HG02610 (cell line): ENCODE data around the gene MAD2L2.

Experiments used
- ATAC-seq: cut with Tn5 transposase; IDR thresholded peaks from one replicate; pipeline ENCODE4 v1.9.1; 2021; ENCODE audit warnings: mild to moderate bottlenecking, moderate library complexity; ENCODE audit not compliant: unreplicated experiment

Gene MAD2L2

GRCh38 chr1:11684070-11684469 is 3.1 kb upstream of the MAD2L2 start:
- ATAC-seq = no peak

- ATAC-seq = no peak
Measured at GRCh38 chr1:11682799-11683198, 1.9 kb upstream of the MAD2L2 start.

DNA sequence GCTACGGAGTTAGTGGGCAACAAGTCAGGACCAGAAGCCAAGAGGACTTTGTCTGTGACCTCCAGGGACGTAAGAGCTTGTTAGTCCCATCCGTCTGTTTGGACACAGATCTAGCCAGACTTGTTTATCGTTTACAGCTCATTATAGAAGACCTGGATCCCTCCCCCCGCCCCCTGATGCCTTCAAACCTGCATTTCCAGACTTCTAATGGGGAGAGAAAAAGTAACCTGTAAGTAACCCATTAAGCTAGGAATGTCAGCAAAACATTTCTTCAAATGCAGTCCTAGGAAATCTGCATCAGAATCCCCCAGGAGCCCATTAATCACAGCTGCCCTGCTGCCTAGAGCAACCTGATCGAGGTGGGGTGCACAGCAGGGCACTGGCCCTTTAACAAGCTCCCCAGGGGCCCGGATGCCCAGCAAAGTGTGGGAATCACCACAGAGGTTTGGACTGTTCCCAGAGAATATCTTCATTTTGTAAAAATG is 1.4 kb upstream of the MAD2L2 start:
- no peak for ATAC-seq

DNA sequence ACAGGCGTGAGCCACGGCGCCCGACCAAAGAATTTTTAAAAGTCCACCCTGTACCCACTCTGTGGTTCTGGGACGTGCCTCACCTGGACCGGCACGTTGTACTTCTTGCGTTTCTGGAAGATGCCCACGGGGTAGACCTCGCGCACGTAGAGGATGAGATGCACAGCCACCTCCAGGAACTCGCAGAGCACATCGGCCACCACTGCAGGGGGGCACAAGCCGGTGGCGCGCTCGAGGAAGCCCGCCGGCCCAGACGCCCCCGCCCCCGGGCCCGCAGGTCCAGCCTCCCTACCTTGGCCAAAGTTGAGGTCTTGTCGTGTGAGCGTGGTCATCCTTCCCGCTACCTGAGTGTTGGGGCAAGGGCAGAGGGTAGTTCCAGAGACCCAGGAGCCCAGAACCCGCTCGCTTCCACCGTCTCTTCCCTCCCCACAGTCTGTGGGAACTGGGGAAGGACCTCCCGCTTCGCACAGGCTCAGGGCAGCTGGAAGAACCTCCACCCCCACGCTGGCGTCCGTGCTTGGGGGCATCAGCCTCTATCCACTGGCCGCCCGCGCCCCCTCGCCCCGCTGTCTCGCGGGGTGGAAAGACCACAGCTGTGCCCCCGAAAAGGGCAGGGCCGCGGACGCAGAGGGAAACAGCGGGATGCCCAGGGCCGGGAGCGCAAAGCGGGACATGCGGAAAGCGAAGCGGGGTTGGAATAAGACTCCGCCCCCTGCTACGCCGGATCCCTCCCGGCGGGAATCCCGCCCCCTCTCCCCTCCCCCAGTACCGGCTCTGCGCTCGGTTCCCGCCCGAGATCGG is 478 bp downstream of the MAD2L2 start:
- peak; percentile 17 for ATAC-seq

- ATAC-seq = no peak
Measured at GRCh38 chr1:11678442-11678841, 2.5 kb downstream of the MAD2L2 start.

GRCh38 chr1:11676386-11677103 is 4.4 kb downstream of the MAD2L2 start:
- no peak for ATAC-seq

- no peak for ATAC-seq
Measured at GRCh38 chr1:11675325-11675724, 5.6 kb downstream of the MAD2L2 start.

DNA sequence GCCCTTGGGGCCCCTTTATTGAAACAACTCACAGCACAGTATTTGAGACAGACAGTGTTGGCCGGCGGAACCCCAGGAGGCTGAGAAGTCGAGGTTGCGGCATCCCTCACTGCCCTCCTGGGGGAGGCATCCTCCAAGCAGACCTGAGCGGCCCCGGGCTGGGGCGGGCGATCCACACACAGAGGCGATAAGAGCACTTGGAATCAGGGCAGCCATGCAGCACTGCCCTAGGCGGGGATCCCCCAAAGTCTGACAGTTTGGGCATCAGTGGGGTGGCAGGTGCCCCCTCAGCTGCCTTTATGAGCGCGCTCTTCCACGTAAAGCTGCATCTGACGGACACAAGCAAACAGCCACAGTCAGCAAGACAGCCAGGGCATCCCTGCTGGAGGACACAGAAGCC is 6.5 kb downstream of the MAD2L2 start:
- ATAC-seq = no peak

DNA sequence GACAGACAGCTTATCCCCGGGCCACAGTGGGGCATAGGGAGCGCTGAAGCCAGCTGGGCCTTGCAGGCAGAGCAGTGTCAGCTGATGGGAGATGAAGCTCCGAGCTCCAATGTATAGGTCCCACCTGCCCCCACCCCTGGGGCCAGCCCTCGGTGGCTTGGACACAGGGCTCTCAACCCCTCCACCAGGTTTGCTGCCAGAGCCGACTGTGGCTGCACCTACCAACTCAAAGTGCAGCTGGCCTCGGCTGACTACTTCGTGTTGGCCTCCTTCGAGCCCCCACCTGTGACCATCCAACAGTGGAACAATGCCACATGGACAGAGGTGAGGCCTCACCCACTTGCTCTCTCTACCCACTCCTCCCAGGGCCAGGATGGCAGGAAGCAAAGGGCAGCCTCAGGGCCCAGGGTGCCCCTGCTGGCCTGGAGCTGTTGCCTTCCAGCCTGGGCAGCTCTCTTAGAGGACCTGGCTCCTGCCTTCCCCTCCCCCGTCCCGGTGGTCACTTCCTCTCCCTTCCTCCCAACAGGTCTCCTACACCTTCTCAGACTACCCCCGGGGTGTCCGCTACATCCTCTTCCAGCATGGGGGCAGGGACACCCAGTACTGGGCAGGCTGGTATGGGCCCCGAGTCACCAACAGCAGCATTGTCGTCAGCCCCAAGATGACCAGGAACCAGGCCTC is 7.7 kb downstream of the MAD2L2 start:
- ATAC-seq = no peak

- no peak for ATAC-seq
Measured at GRCh38 chr1:11671544-11672286, 9.2 kb downstream of the MAD2L2 start.

- ATAC-seq = no peak
Measured at GRCh38 chr1:11671205-11671543, 9.8 kb downstream of the MAD2L2 start.

DNA sequence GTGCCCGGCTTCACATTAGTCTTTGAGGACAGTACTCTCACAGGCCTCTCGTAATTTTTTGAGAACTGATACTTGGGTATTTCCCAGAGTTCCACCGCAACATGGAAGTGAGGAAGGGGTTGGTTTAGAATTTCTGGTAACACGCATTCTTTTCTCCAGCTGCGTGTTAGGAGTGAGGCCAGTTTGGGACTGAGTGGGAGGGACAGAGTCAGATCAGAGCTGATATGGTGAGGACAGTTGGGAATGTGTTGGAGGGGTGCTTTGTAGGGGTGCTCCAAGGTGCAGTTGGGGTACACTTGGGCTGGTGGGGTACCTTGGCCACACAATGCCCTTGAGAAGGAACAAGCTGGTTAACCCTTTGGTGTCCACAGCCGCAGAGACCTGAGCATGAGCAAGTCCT is 10.2 kb downstream of the MAD2L2 start:
- no peak for ATAC-seq

DNA sequence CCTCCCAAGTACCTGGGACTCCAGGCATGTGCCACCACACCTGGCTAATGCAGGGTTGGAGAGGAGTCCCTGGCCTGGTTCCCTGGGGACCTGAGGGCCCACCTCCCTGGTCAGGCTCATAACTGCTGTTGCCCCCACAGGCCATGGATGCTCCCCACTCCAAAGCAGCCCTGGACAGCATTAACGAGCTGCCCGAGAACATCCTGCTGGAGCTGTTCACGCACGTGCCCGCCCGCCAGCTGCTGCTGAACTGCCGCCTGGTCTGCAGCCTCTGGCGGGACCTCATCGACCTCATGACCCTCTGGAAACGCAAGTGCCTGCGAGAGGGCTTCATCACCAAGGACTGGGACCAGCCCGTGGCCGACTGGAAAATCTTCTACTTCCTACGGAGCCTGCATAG is 12.4 kb downstream of the MAD2L2 start:
- ATAC-seq = no peak

- ATAC-seq = peak; percentile 39
Measured at GRCh38 chr1:11664336-11665065, 16.4 kb downstream of the MAD2L2 start.

- no peak for ATAC-seq
Measured at GRCh38 chr1:11661103-11661502, 19.8 kb downstream of the MAD2L2 start.

- no peak for ATAC-seq
Measured at GRCh38 chr1:11659748-11660147, 21.2 kb downstream of the MAD2L2 start.

DNA sequence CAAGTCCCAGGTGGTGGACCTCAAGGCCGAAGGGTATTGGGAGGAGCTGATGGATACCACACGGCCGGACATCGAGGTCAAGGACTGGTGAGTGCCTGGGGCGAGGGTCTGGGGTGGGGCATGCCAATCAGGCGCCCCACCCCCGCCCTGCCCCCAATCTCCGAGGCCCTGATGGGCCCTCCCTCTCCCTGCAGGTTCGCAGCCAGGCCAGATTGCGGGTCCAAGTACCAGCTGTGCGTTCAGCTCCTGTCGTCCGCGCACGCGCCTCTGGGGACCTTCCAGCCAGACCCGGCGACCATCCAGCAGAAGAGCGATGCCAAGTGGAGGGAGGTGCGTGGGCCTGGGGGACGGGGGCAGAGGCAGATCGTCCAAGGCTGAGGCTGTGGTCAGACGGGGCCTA is 22.4 kb downstream of the MAD2L2 start:
- no peak for ATAC-seq

DNA sequence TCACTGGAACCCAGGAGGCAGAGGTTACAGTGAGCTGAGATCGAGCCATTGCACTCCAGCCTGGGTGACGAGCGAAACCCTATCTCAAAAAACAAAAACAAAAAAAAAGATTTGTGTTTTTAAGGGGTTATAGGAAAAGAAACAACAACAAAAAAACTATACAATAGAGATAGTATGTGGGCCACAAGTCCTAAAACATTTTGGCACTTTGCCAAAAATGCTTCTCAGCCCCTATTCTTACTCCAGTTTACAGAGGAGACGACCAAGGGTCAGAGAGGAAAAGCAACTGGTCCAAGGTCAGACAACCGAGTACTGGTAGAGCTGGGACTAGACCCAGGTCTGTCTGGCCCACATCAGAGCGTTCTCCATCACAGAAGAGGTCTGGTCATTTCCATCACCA is 23.3 kb downstream of the MAD2L2 start:
- no peak for ATAC-seq

DNA sequence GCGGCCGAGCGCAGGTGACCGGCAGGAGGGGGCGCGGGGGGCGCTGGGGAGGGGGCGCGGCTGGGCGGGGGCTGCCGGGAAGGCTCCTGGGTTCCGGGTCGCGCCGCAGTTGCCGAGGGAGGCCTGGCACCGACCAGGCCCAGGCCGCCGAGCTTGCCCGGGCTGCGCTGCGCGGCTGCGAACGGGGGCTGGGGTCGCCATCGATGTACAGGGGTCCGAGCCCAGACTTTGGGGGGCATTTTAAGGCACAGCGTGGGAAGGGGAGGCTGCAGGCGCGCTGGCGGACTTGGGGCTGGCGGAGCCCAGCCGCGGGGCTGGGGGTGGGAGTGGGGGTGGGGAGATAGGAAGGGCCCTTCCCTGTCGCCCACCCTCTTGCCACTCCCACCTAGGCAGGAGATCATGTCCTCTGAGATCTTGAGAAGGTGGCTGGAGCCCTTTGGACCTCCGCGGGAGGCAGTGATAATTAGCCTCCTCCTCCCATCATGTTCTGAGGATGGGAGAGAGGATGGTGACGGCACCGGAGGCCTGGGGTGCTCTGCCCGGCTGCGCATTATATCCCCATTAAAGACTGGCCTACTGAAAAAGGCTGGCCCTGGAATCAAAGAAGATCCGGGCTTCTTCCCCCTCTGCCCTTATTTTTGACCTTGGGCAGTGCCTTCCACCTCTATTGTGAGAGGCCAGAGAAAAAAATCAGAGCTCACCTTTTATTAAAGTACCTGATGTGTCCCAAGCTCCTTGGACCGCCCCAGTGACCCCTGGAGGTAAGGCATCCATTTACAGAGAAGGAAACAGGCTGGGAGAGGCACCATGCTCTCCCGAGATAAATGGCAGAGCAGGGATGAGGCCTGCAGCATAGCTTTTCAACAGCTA is 25.8 kb downstream of the MAD2L2 start:
- ATAC-seq = peak; percentile 25
